ENCODE data around the gene EFL1. TPM values are rescaled to one million over a fixed set of nuclear protein-coding genes. Genes with fewer than 3 reads are reported as not detected.

Gene EFL1
- polyA plus RNA-seq, 1 donor, result 12.2 TPM

- no peak for DNase-seq
Observed at GRCh38 chr15:82146990-82147461, 115.5 kb downstream of the EFL1 start.

DNA sequence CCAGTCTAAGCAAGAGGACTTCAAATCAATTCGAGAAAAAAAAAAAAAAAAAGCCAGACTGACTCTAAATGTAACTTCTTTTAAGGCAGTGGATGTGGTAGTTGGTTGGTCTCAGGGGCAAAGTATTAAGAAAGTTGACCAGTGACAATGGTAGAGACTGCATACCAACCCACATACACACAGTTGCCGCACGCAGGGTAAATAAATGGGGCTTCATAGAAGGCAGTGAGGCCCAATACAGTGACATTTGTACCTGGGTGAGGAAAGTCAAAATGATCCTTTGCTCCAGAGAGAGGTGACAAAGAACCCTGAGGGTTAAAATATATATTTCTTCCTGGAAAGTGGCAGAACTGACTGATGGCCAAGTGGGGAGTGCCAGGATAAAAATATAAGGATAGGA lies 116.0 kb downstream of the EFL1 start:
- DNase-seq, result no peak

- DNase-seq, result no peak
Observed at GRCh38 chr15:82143390-82144385, 118.8 kb downstream of the EFL1 start.

DNA sequence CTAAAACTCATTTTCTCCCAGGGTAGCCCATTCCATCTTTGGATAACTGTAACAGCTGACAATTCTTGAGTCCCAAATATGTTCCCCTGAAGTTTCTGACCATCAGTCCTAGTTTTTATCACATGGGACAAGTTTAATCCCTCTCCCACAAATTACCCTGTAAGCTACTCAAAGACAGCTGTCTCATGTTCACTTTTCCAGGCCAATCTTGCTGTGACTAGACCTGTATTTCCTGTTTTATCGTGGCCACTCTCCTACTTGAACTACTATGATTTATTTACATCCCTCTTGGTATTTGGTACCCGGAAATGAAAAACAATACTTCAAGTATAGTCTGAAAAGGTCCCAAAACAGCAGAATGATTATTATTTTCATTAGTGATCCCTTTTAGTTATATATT lies 121.6 kb downstream of the EFL1 start:
- no peak for DNase-seq

GRCh38 chr15:82139823-82140268 lies 122.7 kb downstream of the EFL1 start:
- DNase-seq, result peak; percentile 42

- no peak for DNase-seq
Observed at GRCh38 chr15:82138306-82138705, 124.2 kb downstream of the EFL1 start.

- no peak for DNase-seq
Observed at GRCh38 chr15:82137261-82137660, 125.3 kb downstream of the EFL1 start.

DNA sequence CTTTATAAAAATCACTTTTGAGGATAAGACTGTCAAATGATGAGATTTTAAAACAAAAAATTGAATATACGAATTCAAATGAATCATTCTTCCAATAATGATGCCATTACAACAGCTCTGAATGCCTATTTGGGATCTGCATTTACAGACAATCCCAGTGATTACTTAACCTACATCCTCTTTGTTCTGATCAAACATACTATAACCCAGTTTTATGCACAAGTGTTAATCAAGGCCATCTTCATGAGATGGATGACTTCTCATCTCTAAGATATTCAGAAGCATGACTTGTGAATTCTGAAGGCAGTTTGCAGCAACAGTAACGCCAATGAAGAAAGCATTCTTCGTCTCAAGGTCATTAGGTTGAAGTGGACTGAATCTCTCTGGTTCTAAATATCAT lies 126.4 kb downstream of the EFL1 start:
- DNase-seq, result no peak

DNA sequence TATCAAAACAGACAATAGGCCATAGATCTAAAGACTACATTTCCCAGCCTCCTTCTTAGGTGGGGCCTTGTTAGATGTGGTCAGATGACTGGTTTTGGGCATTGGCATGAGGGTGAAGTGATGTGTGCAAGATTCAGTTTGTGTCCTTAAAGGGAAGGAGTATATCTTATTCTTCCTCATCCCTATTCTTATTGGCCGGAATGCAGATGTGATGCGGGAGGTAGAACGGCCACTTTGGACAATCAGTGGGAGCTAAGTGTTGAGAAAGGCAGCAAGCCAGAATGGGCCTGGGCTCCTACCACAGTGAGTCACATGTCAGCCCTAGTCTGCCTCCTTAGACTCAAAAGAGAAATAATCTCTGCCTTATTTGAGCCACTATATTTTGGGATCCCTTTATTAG lies 126.9 kb downstream of the EFL1 start:
- DNase-seq, result no peak

GRCh38 chr15:82134461-82134860 lies 128.1 kb downstream of the EFL1 start:
- no peak for DNase-seq

- no peak for DNase-seq
Observed at GRCh38 chr15:82133251-82133650, 129.3 kb downstream of the EFL1 start.

- DNase-seq, result no peak
Observed at GRCh38 chr15:82132742-82133141, 129.8 kb downstream of the EFL1 start.

DNA sequence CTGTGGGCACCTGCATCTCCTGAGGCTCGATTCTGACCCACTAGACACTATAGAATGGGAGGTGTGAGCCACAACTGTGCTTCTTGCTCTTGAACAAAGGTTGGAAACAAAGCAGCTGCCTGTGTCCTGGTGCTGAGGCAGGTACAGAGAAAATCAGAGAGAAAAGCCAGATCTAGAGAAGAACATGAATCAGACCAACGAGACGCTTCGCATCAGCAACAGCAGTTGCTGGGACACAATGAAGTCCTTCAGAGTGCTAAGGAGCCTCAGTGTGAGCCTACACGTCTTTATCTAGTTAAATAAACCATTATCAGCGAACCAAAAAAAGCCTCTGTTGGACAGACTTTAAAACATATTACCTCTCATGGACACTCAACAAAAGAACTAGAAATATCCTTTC lies 130.4 kb downstream of the EFL1 start:
- DNase-seq, result no peak

GRCh38 chr15:82130248-82130647 lies 132.3 kb downstream of the EFL1 start:
- DNase-seq, result no peak

GRCh38 chr15:82129761-82130160 lies 132.8 kb downstream of the EFL1 start:
- no peak for DNase-seq

DNA sequence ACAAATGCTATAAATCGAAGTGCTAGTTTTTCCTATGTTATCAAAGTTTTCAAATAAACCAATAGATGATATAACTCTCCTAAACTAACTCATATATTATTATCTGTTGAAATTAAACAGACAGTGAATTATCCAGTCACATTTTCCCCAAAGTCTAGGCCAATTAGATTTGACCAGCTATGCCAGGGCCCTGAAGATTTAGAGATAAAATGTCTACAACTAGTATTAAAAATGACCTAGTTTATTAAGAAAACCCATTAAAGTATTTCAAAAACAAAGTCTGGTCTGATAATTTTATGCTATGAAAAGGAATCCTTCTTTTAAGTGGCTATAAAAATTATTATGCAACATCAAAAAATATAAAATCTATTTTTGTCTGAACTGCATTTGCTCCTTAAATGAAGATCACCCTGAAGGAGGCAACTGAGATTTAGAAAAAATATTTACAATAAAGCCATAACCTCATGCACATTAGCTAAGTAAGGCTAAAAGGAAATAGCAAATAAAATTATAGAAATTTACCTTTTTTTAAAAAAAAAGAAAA lies 133.3 kb downstream of the EFL1 start:
- no peak for DNase-seq

- no peak for DNase-seq
Observed at GRCh38 chr15:82128401-82129148, 134.0 kb downstream of the EFL1 start.

DNA sequence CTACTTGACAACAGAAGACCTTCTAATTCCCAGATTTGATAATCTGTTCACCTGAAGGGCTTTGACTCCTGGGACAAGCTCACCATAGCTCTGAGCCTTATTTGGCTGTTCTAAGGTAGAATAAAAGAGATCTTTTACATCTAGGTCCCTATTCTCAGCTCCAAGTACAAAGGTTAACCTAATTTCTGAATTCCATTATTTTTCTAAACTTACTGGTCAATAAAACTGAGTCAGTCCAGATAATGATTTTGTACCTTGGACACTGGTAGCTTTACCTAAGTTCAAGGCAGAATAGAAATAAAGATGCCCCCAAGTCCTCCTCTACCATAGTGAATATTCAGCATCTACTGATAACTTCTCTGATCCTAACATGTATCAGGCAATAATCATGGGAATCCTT lies 135.0 kb downstream of the EFL1 start:
- DNase-seq, result no peak

DNA sequence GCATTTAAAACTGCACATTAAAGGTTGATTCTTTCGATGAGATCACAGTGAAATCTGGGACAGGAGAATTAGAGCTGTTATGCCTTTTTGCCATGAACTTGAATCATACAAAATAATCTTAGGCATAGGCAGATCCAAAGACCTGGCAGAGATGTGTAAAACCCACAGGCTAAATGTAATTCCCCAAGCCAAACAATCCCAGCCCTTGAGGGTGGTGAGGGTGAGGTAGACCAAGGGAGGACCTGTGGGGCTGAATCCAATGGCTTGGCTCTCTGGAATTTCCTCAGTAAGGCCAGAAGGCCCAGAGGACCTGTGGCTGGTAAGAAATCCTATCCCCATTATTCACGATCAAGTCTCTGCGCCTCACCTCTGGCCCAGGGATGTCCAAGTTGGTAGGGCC lies 136.2 kb downstream of the EFL1 start:
- no peak for DNase-seq

DNA sequence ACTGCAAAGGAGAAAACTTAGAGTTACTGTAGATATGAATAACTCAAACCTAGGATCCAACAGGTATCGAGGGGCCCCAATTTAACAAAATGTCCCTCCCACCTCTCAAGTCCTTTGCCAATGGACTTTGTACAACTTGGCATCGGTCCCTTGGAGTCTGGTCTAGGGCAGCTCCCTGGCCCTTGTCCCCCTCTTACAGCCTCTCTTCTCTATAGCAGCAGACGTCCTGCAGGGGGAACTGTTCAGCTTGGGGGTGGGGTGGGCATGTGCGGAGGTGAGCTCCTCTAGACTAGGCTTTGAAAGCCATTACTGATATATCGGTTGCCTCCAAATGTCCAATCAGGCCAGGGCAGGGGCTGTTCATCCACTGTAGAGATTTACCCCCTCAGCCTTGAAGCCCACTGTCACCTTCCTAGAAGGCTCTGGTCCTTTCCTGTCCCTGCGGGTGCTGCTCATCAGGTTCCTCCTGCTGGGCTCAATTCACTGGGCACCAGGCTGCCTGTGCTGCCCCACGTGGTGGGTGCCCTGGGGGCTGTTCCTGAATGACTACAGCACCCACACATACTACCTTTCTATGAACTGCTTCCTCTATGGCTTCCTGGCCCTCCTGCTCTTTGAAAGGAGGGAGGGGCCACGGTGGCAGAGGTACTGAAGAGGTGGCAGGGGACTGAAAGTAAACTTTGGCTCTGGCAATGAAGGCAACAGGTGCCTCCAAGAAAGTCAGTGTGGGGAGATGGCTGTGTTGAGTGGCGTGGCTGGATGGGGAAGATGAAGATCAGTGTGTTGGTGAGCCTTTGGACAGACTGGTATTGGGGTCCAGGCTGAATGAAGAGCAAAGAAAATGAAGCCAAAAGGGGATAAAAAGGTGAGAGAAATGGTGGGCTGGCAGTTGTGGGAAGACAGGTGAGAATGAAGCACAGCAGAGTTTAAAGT lies 137.9 kb downstream of the EFL1 start:
- DNase-seq, result no peak

DNA sequence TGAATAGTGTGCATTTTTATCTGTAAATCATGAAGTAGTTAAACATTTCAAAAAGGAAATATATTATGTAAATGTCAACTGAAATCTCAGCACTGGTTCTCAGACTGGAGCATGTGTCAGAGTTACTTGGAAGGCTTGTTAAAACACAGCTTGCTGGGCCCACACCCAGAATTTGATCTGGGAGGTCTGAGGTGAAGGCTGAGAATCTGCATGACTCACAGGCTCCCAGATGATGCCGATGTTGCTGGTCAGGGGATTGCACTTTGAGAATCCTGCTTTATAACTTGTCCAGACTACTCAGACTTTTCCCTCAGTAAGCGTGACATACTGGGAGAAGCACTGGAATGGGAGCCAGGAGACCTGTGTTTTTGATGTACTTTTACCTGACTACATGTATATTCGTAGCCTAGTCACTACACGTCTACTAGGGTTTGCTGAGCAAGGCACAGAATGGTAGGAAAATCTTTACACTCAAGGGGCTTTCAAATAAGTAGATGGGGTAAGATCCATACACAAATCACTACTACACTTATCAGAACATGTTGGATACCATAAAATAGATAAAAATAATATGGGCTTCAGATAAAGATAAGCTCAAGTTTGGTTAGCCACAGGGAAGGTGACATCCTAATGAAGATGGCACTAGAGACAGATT lies 139.7 kb downstream of the EFL1 start:
- no peak for DNase-seq
